Panc1 (cell line): Measurements from ENCODE around the gene CHRD.

Experiments
- POLR2AphosphoS5 ChIP-seq: IDR thresholded peaks from 2 replicates; pipeline ENCODE4 v1.6.1; 2012; ENCODE audit warnings: mild to moderate bottlenecking, low read depth, low read length, moderate library complexity
- SIN3A ChIP-seq: IDR thresholded peaks from 2 replicates; pipeline ENCODE4 v1.6.1; 2012; ENCODE audit warnings: low read depth, mild to moderate bottlenecking, low read length, moderate library complexity, borderline replicate concordance; ENCODE audit not compliant: insufficient read depth
- TCF7L2 ChIP-seq: IDR thresholded peaks from 2 replicates; pipeline ENCODE4 v1.6.1; 2011; ENCODE audit warnings: mild to moderate bottlenecking, low read depth, low read length, inconsistent platforms
- TF ChIP-seq, protein P1 (sequence below): fragments of 450-650 bp; IDR thresholded peaks from 2 replicates; pipeline ENCODE4 v1.5.1; 2017; ENCODE audit warnings: mild to moderate bottlenecking
- TF ChIP-seq, protein P2 (sequence below), 2 experiments: IDR thresholded peaks; 2 replicates each; pipeline ENCODE4 v1.6.1; 2011 to 2012; ENCODE audit warnings: low read depth in 2 of 2, control low read depth in 1 of 2, low read length in 1 of 2, mild to moderate bottlenecking in 1 of 2, moderate library complexity in 1 of 2; ENCODE audit not compliant: insufficient read depth in 1 of 2

DNA sequence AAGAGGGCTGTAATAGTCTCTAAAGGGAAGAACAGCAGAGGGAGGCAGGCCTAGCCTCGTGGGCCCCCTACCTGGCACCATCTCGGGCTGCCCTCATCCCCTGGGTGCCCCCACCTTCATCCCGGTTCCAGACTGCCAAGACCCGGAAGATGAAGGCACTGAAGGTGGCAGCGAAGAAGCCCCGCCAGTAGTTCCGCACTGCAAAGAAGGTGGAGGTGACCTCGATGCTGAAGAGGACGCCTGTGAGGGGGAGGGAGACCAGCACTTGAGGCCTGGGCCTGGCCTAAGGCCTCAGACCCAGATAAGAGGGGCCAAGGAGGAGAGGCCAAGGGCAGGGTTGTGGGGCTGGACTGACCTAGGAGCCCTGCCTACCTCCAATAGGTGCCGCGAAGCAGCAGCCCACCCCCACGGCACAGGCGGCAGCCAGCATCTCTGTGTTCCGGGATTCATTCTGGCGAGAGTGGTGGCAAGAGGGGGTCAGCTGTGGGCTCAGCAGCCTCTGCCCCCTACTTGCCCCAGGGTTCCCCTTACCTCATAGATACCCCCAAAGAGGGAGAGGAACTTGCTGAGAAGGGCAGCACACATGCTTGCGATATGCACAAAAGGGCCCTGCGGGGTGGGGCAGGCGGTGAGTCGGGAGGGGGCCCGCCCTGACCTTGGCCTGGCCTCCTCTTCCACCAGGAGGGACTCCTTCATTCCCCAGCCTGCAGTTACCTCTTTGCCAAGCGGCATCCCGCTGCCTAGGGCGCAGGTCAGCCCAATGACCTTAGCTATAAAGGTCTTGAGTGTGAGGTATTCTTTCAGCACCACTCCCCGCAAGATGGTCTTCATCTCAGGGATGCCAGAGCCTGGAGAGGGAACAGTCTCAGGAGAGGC, 22.4 kb upstream of the CHRD start:
- TF ChIP-seq, protein P1, sequence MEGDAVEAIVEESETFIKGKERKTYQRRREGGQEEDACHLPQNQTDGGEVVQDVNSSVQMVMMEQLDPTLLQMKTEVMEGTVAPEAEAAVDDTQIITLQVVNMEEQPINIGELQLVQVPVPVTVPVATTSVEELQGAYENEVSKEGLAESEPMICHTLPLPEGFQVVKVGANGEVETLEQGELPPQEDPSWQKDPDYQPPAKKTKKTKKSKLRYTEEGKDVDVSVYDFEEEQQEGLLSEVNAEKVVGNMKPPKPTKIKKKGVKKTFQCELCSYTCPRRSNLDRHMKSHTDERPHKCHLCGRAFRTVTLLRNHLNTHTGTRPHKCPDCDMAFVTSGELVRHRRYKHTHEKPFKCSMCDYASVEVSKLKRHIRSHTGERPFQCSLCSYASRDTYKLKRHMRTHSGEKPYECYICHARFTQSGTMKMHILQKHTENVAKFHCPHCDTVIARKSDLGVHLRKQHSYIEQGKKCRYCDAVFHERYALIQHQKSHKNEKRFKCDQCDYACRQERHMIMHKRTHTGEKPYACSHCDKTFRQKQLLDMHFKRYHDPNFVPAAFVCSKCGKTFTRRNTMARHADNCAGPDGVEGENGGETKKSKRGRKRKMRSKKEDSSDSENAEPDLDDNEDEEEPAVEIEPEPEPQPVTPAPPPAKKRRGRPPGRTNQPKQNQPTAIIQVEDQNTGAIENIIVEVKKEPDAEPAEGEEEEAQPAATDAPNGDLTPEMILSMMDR, result no peak
- TF ChIP-seq POLR2AphosphoS5, result no peak
- TF ChIP-seq, protein P2, sequence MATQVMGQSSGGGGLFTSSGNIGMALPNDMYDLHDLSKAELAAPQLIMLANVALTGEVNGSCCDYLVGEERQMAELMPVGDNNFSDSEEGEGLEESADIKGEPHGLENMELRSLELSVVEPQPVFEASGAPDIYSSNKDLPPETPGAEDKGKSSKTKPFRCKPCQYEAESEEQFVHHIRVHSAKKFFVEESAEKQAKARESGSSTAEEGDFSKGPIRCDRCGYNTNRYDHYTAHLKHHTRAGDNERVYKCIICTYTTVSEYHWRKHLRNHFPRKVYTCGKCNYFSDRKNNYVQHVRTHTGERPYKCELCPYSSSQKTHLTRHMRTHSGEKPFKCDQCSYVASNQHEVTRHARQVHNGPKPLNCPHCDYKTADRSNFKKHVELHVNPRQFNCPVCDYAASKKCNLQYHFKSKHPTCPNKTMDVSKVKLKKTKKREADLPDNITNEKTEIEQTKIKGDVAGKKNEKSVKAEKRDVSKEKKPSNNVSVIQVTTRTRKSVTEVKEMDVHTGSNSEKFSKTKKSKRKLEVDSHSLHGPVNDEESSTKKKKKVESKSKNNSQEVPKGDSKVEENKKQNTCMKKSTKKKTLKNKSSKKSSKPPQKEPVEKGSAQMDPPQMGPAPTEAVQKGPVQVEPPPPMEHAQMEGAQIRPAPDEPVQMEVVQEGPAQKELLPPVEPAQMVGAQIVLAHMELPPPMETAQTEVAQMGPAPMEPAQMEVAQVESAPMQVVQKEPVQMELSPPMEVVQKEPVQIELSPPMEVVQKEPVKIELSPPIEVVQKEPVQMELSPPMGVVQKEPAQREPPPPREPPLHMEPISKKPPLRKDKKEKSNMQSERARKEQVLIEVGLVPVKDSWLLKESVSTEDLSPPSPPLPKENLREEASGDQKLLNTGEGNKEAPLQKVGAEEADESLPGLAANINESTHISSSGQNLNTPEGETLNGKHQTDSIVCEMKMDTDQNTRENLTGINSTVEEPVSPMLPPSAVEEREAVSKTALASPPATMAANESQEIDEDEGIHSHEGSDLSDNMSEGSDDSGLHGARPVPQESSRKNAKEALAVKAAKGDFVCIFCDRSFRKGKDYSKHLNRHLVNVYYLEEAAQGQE (IDR thresholded peaks at IDR 0.05; ENCODE audit: insufficient read depth in 1 of 2, low read depth in 2 of 2, low read length in 1 of 2), result no peak
- no peak for TF ChIP-seq TCF7L2
- no peak for TF ChIP-seq SIN3A
